ENCODE results near the gene MKNK1.
A peak's percentile ranks its signal among the peaks of the same experiment; 100 is the strongest.

Gene MKNK1

DNA sequence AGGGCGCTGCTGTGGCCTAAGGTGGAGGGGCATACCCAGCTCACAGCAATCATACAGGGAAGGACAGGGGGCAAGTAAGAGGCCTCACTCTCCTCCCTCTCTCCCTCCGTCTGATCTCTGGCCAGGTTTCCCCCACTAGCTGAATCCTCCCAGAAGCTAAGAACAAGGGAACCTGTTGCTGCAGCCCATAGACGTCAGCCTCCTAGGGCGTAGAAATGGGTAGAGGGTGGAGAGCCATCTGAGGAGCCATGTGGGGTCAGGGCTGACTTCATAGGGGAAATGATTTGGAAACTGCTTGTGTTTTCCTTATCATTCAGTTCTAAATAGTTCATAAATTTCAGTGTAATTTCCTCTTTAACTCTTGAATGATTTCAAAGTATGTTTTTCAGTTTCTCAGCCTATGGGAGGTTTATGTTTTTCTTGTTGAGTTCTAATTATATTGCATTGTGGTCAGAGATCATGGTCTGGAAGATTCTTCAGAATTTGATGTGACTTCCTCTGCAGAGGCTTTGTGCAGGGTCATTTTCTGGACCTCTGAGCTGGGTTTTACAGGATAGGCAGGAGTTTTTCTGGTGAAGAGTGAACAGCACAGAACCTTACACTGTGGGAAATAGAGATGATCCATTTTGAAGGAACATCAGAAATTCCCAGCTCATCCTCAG is 14.8 kb upstream of the MKNK1 start:
- no peak for DNase-seq

DNA sequence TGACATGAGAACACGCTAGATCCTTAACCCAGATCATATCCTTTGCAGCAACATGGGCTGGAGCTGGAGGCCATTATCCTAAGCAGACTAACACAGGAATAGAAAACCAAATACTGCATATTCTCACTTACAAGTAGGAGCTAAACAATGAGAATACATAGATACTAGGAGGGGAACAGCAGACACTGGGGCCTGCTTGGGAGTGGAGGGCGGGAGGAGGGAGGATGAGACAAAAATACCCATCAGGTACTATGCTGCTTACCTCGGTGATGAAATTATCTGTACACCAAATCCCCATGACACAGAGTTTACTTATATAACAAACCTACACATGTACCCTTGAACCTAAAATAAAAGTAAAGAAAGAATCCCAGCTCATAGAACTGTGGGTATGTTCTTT is 13.8 kb upstream of the MKNK1 start:
- no peak for DNase-seq

DNA sequence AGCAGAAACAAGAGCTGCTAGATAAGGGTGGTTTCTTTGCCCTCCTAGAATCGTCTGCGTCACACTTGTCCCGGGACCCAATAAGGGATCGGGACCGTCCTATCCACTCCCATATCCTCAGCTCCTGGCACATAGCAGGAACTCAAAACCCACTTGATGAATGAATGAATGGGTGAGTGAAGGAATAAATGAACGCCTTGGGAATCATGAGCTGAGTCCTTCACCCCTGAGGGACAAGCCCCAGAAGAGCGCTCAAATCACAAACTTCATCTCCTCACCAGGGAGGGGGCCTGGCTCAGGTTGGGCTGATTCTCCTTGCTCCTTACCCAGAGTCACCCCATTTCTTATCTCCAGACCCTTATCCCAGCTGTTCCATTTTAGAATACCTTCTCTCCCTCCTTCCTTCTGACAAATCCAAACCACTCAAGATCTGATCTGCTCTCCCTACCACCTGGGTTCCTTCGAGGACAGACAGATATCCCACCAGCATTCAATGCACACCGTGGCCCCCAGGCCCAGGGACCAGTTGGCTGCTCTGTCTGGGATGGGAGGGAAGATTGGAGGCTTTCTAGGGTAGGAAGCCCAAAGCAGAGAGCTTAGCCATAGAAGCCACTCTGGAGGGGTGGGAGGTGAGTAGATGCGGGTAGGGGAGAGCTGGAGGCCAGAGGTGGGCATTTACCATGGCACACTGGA is 13.2 kb upstream of the MKNK1 start:
- no peak for DNase-seq

DNA sequence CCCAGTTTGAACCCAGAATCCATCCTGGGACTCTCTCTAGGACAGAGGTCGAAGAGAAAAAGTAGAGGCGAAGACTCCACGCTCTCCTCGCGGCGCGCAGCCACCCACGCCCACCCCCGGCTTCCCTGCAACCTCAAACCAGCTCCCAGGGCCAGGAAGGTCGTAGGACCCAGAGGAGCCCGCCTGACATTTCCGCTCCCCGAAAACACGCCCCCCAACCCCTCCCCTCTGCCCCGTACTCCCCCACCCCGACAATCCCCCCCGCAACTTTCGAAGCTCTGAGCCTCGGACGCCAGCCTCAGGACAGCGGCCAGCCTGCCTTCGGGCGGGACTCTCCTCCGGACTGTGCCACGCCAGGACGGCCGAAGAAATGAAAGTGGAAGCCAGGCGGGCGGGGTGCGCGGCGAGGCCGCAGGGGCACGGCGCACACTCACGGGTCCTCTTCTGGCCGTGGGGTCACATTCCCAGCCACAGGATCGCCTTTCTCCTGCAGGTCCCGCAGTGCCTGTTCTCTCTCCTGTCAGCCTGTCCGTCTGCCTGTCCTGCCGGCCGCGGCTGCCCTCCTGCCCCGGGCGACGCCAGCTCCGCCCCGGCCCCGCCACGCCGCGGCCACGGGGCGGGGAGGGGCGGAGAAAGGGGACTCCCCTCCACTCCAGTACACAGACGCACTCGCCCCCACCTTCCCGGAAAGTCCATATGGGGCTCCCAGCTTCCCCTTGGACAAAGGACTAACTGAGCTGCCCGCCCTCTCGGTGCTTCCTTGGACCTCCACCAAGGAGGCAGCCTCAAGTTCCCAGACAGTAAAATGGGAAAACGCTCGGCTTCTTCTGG is 12.4 kb upstream of the MKNK1 start, which contains the start of gene MOB3C:
TSS of gene MOB3C (minus strand) at position 535 of the 831 bp plus-strand sequence. CDS start 3,490 bp downstream, outside the sequence.
- DNase-seq, result peak; percentile 91

DNA sequence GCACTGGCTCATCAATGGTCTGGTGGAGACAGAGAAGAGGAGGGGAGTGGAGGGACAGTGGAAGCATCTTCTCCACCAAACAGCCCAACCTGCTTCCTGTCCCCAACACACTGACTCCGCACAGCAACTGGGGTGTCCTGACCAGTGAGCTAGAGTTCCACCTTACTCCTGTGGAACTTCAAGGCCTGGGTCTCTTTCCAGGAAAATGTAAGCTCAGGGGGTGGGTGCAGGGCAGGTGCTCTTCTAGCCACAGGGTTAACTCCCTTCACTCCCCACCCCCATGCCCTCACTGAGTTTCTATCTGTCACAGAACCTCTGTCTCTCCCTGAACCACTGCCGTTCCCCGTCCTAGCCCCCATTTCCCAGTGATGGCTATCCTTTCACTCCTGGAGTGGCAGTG is 11.7 kb upstream of the MKNK1 start:
- no peak for DNase-seq

DNA sequence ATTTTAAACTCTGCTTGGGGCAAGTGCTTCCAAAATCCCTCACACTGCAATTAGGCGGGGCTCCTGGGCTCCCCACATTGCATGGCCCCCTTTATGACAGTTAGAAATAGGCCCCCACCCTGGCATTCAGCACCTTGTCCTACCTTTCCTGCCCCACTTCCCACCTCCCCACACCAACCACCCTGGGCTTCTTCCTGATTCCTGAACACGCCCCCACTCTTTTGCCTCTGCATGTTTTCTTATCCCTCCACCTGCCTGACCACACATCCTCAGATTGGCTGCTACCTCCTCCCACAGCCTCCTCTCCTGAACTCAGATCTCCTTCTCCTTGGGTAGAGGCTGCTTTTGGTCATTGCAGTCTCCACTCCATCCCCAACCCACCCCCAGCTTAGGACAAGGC is 11.0 kb upstream of the MKNK1 start:
- no peak for DNase-seq

DNA sequence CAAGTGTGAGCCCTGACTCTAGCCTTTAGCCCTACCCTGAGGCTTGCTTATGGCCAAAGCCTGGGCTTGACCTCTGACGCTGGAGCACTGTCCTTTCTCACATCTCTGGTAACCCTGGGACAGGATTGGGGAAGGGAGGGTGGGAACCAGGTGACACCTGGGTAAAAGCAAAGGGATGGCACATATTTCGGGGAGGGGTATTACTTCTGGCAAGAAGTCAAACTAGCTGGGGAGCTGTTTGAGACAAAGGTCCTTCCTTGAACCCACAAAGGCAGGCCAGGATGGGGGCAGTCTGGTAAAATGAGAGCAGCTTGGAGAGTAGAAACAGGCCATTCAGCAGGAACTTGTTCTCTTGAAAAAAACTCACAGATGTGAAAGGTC is 10.5 kb upstream of the MKNK1 start:
- no peak for DNase-seq

DNA sequence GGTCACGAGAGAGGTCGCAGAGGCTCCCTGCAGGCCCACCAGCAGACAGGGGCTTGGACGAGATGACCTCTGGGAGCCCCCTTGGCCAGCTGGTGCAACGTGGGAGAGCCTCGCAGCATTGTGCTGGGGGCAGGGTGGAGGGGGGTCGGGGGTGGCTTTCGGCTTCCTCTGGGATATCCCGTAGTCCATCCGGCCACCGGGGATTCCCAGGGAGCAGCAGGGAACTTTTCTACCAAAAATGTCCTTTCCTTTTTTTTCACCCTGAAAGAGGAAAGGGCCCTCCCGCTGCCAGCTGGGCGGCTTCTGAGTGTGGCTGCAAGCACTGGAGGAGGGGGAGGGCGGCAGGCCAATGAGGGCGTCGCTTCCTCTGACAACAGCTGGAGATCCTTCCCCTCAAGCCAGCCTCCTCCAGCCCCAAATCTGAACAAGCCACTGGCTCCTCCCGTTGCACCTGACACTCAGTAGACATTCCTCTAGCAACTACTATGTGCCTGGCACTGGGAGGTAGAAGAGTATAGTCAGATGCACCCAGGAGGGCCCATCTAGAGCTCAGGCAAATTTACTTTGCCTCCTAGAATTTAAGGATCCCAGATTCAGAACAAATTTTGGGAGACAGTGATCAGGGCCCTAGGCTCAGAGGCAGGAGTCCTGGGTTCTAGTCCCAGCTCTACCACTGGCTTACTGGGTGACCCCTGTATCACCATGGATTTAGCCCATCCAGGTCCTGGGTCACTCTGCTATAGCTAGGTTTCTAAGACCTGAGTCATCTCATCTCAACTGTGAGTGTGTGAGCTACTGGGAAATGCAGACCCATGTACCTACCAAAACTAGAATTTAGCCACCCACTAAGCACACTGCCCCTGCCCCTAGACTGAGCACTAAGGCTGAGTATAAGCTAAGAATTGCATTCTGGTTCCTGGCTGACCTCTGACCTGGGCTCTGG is 9.9 kb upstream of the MKNK1 start:
- DNase-seq, result peak; percentile 94

DNA sequence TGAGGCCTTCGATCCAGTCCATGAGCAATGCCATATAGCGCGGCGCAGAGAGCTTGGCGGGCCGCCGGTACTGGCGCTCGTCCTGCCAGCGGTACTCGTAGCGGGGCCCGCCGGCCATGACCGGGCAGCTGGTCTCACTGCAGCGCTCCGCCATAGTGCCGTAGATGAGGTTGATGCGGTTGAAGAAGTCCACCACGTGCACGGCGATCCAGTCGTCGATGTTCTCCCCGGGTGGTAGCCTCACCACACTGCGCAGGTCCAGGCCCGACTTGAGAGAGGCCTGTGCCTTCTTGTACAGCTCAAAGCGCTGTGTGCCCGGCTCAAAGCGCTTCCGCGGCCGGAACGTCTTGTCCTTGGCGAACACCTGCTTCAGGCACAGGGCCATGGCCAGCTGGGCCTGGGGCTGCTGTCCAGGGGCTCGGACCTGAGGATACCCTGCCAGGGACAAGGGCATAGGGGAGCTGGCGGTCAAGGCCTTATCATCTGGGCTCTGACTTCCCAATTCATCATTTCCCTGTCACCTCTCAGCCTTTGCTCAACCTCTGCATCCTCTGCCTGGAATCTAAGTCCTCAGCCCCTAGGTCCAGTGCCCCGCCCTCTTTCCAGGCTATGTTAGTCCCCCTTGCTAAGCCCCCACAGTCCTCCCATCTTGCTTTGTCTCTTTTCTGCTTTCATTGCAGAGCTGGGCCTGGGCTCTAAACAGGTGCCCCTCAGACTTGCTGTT is 9.0 kb upstream of the MKNK1 start:
- DNase-seq, result no peak

DNA sequence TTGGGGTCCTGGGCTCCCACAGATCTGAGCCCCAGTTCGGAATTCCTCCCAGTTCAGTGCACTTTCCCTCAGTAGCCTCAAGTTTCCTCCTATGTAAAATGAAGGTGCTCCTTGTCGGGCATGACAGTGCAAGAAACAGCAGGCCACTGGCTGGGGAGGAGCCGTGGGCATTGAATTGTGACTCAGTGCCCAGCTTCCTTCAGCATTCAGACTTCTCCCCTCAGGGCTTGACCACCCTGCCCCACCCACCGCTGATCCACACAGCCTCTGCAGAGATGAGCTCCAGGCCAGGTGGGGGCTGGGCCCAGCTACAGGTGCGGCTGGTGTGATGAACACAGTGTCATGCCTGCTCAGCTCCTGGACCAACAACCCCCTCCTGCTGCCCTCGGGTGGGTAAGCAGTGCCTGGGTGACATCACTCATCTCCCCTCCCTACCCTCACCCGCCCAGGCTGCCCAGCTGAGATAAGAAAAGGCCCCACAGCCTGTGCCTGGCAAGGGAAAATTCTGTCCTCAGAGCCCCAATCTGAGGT is 7.7 kb upstream of the MKNK1 start:
- DNase-seq, result no peak

DNA sequence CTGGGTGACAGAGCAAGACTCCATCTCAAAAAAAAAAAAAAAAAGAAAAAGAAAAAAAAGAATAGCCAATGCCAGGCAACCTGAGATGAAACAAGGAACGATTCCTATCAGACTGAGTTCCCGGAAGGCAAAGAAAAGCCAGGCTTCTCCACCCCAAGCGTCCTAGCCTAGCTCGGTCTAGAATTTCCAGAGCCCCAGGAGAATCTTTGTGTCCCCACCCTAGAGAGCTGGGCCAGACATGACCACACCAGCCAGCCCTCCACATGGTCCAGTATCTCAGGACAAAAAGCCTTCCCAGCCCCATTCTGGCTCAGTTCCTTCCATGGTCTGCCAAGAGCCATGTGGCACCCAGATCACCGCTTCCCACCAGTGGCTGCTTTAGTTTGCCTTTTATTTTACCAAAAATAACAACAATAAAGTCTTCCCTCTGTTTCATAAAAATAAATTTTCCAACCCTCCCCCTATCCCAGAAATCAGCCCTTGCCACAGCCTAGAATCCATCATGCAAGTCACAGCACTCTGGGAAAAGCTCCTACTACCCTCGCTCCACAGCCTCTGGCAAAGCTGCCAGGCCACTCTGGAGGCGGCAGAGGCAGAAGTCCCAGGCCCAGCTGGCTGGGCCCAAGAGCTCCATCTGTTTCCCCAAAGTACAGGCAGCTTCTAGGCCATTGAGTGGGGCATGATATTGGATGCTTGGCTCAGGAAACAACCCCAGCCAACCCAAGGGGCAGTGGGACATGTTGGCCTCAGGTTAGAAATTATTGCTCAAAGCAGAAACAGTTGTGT is 3.5 kb upstream of the MKNK1 start:
- DNase-seq, result no peak

DNA sequence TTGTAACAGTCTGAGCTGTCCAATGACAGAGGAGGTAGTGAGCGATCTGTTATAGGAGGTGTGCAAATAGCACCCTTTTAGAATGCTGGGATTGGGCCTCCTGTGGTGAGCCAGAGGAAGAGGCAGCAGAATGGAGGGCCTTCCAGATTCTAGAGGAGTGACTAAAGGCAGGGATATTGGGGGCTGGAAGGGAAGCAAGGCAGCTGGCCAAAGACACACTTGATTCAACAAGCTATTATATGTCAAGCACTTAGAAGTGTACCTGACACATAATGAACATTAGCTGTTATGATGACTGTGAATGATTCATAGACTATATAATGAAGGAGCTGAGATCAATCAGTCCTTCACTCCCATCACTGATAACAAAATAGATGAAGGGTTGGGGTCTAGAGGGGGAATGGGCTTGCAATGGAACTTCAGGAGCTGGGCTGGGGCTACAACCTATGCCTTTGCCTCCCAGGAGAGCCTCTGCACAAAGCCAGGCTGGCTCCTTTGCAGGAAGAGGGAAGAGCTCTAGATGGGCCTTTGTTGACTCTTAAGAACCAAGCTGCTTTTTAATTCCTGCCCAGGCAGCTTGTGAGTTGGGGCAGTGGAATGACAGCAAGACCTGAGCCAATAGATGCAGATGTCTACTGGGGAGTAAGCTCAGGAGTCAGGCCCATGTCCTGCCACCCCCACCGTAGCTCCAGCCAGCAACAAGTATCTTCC is 2.3 kb upstream of the MKNK1 start:
- DNase-seq, result no peak

DNA sequence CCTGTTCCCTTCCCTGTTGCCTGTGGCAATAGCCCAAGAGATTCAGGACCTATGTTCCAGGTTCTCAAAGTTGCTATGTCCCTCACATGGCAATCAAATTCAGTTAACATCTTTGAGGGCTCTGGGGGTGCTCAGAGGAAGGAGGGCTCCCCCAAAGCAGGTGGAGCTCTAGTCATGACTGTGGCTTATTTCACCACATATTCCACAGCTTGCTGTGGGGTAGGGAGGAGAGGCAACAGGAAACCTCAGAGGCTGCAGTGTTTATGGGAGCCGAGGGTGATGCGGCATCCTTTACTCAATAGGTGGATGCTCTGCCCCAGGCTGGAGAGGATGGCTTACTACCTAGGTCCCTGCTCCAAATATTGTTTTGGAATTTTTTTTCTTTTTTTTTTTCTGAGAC is 1.2 kb upstream of the MKNK1 start:
- no peak for DNase-seq

DNA sequence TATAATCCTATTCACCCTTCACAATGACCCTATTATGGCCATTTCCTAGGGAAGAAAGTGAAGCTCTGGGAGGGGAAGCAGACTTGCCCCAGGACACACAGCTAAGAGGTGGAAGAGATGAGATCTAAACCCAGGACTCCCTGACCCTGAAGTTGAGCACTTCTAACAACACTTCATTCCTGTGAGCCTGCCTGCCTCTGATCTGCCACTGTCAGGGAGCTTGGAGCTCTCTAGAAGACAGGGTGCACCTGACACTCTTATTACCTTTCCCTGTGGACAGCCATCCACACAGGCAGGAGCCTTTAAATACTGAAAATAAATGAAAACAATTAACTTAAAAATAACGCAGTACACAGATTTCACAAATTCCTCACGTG is 599 bp downstream of the MKNK1 start:
- DNase-seq, result no peak

DNA sequence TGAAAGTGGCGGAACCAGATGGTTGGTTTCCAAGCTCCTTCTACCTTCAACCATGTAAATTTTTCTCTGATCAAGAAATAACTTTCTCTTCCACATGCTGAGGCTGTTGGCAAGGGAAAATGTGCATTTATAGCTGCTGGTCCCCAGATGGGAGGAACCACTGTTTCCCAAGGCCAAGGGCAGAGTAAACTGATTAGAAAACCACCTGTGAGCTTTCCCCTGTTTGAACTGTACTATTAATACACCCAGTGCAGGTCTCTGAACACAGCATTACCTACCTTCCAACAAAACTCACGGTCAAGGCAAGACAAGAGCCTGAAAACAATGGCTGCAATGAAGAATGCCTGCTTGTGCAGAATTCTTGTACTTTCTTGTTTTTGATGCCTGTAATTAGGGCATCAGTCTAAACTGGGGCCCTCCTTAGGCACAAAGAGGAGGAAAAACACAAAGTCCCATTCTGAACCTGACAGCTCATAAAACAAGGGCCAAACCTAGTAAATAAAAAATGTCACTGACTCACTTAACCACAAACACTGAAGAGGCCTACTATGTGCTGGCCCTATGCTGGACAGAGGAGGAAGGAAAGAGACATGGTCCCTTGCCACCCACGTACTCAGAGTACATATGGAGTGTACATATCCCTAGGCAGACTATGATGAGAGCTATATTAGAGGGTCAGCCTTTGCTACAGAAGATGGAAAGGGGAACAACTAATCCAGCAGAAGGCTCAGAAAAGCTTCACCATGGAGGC is 2.6 kb downstream of the MKNK1 start:
- no peak for DNase-seq

DNA sequence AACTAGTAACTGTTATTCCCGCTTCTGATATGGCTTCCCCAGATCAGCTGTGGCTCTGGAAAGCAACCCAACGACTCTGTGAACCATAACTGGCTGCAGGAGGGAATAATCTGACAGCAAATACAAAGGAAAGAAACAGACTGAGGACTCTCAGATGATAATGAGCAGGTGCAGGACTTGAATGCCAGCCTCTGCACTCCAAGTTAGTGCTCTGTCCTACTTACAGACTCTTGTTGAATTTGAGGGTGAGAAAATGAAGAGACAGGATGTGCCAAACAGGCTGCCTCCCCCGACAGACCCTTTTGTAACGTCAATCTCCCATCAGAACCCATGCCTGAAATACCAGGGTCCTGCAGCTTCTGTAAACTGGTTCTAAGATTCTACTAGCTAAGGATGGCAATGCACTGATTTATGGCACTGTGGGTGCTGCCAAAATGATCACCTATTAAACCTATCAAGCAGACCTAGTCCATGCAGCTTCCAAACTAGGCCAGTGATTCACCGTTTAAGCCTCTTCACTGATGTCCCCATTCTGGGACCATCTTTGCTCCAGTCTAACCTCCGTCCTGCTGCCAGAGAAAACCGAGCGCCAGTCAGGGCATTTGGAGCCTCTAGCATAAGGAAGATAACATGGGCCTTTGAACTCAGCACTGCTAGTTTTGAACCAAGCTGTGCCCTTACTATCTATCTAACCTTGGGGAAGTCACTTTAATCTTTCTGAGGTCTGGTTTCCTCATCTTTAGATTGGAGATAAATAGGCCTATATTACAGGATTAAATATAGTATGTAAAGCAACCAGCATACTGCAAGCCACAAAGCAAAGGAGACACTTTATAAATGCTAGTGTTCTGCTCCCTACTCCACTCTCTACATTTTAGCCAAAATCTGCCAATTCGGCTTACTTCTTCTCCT is 4.8 kb downstream of the MKNK1 start:
- DNase-seq, result no peak

DNA sequence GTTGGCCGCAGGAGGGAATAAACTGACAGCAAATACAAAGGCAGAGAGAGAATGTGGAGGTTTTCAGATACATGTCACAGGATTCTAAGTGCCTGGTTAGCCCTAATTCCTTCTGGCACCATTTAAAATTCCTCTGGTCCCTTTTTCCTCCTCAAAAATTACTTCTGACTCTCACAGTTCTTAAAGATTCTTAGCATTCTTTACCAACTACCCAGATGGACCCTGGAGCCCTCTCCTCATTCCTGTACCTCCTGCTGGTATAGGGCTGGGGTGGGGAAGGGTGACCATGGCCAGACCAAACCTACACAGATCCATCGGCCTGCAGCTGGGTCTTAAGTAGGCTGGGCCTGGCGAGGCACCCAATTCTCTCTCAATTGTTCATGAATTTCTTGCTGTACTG is 7.2 kb downstream of the MKNK1 start:
- DNase-seq, result no peak

DNA sequence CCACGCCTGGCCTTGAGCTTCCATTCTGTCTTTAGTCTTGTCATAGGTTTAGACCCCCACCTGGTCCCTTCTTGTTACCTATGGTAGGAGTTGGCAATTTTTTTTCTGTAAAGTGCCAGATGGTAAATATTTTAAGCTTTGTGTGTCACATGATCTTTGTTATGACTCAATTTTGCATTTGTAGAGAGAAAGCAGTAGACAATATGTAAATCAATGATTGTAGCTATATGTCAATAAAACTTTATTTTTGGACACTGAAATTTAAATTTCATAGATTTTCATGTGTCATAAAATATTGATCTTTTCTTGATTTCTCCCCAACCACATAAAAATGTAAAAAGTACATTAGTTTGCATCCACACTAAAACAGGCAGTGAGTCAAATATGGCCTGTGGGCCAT is 8.0 kb downstream of the MKNK1 start:
- DNase-seq, result no peak

All from femur (tissue), 1 donor.